ENCODE data around the gene SEC63.
"Not testable (repeated sequence)": the region's sequence is repeated elsewhere in the genome, so short reads cannot be mapped to it uniquely, and the experiment has no call there.

The SEC63 gene

DNA sequence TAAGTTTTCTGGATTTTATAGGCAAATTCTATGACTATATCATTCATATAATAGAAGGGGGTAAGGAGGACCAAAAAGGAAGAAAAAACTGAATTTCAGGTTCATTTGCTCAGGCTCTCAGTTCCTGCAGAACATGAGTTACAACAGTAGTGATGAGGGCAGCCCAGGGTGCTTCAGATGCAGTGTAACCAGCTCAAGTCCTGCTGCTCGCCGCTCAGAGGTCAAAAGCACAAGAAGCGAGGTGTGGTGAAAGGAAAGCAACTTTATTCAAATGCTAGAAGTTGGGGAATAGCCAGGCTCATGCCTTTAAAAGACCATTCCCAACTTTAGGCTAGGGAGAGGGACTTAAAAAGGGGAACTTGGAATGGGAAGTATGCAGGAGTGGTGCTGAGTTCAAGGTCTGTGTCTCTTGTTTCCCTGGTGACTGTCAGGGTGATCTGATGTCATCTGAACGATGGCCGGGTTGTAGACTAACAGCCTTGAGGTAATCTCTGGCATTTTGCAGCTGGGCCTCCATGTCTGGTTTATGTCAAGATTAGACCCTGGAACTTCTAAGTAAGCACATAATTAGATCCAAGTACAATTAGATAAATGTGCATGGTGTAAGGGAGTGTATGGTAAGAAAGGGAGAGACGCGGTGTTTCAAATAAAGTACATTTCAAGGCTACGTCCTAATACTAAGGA lies 14.5 kb upstream of the SEC63 start:
- no peak for DNase-seq (ENCODE audit: low spot score)

DNA sequence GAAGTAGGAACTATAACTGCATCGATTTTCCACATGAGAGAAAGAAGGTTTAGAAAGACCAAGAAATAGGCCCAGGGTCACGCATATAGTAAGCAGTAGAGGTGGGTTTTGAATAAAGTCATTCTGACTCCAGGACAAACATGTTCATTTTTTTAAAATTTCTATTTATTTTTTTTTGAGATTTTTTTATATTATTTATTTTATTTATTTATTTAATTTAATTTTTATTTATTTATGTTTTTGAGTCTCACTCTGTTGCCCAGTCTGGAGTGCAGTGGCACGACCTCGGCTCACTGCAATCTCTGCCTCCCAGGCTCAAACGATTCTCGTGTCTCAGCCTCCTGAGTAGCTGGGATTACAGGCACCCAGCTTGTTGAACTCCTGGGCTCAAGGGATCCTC lies 13.2 kb upstream of the SEC63 start:
- no peak for DNase-seq (ENCODE audit: low spot score)

DNA sequence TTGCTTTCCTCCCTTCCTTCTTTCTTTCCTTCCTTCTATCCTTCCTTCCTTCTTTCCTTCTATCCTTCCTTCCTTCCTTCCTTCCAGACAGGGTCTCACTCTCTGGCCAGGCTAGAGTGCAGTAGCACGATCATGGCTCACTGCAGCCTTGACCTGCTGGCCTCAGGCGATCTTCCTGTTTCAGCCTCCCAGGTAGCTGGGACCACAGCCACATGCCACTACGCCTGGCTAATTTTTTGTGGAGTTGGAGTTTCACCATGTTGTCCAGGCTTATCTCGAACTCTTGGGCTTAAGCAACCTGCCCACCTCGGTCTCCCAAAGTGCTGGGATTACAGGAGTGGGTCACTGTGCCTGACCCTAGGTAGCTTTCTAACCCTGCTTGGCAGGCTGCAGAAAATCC lies 12.2 kb upstream of the SEC63 start:
- no peak for DNase-seq (ENCODE audit: low spot score)

DNA sequence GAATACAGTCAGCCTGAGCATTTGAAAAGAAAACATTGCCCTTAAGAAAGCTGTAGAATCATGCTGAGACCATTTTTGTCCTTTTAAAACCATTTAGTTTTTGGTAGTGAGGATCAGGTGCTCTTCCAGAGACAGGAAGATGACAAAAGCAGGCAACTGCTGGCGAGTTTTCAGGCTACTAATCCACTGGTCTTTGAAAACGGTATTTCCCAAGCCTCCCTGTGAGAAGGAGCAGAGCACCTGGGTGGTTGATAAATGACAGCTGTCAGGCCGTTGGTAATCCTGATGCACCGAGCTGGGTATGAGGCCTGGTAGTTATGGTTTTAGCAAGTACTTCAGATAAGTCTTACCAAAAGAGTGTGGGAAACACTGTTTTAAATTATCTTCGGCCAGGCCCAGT lies 10.1 kb upstream of the SEC63 start:
- DNase-seq (ENCODE audit: low spot score), result no peak

DNA sequence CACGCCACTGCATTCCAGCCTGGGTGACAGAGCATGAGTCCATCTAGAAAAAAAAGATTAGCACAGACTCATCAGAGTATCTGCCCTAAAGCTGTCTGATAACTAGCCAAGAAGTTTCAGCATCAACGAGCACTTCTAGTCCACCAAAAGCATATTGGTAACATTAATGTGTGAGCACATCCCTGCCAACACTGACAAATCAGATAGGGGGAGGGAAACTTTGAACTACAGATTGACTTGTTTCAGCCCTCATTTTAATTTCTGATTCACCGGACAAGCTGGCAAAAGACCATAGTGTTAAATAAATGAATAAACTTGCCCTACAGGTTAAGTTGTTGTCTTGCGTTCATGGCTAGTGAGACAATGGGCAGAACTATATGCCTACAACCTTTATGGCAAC lies 7.7 kb upstream of the SEC63 start:
- DNase-seq (ENCODE audit: low spot score), result no peak

DNA sequence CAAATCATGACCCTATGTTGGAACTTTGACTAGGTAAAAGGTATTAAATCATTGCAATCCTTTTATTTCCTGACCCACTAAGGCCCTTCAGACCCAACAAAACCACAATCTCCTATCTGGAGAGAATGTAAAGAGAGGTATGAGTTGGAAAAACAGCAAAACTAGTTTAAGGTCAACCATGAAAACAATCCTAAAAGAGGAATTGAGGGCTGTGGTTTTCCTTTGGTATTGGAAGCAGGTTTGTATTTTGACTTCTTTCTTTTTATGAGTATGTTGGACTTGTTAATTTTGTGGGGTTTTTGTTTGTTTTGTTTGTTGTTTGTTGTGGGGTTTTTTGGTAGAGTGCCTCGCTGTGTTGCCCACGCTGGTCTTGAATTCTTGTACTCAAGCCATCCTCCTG lies 4.7 kb upstream of the SEC63 start:
- no peak for DNase-seq (ENCODE audit: low spot score)

DNA sequence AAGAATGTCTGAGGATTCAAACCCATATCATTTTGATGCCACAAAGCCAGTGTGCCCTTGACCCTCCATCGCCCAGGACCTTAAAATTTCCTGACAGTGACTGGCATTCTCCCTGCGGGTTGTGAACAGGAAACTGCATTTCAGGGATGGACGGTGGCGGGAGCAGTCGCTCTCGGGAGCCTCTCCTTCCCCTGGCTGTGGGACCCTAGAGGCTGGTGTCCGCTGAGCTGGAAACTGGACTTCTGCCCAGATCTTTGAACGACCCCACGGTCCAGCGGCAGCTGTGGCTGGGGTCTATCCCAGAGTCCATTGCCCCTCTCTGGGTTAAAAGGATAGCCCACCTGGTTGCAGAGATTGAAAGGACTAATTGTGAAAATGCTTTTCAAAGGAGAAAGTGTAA lies 1.4 kb upstream of the SEC63 start:
- DNase-seq (ENCODE audit: low spot score), result no peak

DNA sequence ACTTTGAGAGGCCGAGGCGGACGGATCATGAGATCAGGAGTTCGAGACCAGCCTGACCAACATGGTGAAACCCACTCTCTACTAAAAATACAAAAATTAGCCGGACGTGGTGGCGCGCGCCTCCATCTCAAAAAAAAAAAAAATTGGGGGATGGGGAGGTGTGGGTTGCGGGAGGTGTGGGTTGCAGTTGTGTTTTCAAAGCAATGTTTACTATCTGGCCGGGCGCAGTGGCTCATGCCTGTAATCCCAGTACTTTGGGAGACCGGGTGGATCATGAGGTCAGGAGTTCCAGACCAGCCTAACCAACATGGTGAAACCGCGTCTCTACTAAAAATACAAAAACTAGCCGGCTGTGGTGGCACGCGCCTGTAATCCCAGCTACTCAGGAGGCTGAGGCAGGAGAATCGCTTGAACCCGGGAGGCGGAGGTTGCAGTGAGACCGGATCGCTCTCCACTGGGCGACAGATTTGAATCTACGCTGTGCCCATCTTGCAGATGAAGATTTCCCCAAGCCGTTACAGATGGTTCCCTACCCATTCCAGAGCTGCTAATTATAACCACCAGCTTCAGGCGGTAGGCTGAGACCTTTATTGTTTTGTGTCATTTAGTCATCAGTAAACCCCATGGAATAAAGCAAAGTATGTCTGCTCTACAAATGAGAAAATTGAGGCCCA lies 818 bp upstream of the SEC63 start:
- not testable (repeated sequence) for DNase-seq (ENCODE audit: low spot score)

DNA sequence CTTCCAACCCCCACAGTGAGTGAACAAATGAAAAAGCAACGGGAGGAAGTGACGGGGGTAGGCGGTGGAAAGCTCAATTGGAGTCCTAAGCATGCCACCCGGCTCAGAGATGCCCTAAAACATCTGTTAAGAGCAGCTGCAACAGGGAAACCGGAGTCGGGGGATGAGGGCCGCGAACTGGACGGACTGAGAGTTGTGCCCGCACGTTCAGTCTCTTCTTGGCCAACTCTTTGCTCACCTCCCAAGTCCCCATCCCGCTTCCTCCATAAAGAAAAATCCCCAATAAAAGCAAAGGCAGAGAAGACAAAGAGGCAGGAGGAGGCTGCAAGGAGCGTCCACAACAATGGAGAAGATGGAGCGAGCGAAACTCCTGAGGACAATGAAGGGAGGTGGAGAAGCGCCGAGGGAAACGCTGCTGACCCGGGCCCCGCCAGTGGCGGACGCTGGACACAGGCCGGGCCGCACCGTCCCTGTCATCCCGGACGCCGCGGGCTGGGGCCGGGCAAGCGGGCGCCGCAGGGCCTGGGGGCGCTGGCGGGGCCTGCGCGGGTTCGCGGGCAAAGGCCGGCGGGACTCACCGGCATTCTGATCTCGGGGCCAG lies 600 bp downstream of the SEC63 start:
- DNase-seq (ENCODE audit: low spot score), result peak; percentile 64

DNA sequence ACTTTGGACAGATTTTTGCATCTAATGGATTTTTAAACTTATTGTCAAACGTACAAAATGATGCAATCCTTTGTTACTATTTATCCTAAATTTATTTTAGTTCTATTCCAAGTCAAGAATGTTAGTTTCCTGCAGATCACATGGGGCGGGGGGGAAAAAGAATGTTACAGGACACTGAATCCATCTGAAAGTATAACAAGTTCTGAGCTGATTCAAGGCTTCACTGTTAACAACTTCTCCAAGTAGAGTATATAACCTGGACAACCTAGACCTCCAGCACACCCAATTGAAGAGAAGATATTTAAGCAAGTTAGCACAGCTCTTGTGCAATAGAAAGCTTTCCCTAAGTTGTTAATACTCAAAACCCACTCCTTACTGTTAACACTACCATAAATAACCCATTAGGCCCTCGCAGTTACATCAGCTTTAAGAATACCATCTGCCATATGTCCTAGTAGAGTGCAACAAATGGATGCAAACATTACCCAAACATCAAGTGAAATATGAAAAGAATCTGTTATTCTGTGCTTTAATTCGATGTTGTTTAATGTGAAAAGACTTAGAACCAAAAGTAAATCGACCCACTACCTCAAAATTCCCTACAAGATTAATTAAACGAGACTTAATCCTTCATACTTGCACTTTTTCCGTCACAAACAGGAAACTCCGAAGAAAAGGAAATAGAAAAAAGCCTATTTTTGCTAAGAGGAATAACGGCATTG lies 1.3 kb downstream of the SEC63 start:
- no peak for DNase-seq (ENCODE audit: low spot score)

DNA sequence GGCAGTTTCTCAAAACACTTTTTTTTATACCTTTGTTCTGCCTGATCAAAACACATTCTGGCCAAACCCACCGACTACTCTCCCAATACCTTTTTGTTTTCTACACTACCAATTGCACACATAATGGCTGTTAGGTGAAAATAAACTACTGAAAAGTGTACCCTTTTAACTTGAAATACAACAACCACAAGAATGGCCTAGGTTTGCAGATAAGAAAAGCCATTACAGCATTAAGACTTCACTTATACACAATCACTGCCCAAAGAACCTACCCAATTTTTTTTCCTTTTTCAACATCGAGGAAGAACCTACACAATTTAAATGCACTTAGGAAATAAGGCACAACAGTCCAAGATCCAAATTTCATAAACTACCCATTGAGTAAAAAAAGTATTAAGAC lies 1.8 kb downstream of the SEC63 start:
- no peak for DNase-seq (ENCODE audit: low spot score)

DNA sequence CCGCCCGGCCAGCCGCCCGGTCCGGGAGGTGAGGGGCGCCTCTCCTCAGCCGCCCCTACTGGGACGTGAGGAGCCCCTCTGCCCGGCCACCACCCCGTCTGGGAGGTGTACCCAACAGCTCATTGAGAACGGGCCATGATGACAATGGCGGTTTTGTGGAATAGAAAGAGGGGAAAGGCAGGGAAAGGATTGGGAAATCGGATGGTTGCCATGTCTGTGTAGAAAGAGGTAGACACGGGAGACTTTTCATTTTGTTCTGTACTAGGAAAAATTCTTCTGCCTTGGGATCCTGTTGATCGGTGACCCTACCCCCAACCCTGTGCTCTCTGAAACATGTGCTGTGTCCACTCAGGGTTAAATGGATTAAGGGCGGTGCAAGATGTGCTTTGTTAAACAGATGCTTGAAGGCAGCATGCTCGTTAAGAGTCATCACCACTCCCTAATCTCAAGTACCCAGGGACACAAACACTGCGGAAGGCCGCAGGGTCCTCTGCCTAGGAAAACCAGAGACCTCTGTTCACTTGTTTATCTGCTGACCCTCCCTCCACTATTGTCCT lies 4.1 kb downstream of the SEC63 start:
- DNase-seq (ENCODE audit: low spot score), result not testable (repeated sequence)

DNA sequence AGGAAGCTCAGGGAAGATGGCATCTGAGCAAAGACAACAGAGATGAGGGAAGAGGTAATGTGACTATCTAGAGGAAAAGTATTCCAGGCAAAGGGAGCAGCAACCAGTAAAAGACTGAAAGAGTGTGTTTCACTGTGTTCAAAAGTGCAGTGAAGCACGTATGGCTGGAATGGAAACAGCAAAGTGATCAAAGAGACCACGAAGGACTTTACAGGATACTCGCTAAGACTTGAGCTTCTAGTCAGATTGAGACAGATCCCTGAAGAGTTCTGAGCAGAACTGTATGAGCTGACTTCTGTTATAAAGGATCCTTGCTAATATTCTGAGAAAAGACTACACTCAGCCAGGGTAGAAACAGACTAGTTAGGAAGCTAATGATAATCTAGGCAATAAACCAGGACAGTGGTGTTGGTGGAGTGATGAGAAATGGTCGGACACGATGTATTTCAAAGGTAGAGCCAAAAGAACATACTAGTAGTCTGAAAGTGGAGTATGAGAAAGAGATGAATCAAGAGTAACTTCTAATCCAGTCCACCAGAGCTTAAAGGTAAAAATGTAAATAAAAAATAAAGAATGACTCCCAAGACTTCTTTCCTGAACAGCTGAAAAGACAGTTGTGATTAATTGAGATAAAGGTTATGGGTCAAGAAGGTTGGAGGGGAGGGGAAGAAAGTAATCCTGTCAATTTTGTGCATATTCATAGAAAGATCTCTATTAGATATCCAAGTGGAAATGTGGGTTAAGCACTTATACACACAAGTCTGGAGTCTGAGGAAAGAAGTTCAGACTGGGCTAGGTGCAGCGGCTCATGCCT lies 14.2 kb downstream of the SEC63 start:
- DNase-seq (ENCODE audit: low spot score), result no peak

DNA sequence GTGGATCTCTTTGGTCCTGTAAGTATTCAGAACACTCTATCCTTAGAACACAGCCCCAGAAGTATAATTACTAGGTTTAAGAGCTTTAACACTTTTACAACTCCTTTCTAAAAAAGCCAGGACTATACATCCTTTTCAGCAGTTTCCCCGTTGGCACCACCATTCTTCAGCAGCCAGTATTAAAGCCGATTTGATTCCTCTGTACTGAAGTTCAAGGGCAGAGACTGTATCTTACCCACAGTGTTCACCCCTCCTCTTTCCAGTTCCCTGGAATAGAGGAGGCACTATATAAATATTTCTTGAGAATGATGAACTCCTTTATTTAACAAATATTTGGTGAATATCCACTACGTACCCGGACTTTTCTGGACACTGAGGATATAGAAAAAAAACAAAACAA lies 15.9 kb downstream of the SEC63 start:
- no peak for DNase-seq (ENCODE audit: low spot score)

DNA sequence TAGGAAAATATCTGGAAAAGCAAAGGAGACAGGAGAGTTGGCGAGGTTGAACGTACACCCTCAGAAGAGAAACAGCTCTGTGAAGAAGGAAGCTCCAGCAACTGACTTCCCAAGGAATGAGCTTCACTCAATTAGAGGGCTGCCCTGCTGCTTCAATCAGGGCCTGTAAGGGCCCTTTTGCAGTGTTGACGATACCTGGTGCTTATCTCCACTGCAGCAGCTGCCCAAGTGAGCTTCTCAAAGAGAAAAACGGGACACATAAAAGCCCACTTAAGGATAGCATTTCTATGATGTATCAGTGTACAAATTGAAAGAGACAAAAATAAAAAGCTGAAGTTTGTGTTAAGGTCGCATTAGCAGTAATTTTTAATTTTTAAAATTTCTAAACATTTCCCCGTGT lies 16.4 kb downstream of the SEC63 start:
- DNase-seq (ENCODE audit: low spot score), result no peak

DNA sequence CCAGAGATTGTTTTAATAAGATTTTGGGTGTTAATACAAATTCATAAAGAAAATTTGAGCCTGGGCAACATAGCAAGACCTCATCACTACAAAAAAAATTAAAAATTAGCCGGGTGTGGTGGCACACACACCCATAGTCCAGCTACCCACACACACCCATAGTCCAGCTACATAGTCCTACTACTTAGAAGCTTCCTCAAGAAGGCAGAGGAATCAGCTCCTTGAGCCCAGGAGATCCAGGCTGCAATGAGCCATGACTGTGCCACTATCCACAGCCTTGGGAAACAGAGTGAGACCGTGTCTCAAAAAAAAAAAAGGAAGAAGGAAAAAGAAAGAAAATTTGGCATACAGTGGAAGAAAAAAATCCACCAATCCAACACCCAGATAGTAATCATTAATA lies 16.8 kb downstream of the SEC63 start:
- DNase-seq (ENCODE audit: low spot score), result no peak

DNA sequence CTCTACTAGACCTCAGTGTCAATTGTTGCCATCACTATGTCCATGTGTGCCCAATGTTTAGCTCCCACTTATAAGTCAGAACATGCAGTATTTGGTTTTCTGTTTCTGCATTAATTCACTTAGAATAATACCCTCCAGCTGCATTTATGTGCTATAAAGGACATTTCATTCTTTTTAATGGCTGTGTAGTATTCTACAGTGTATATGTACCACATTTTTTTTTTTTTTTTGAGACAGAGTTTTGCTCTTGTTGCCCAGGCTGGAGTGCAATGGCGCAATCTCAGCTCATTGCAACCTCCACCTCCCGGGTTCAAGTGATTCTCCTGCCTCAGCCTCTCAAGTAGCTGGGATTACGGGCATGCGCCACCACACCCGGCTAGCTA lies 21.1 kb downstream of the SEC63 start:
- not testable (repeated sequence) for DNase-seq (ENCODE audit: low spot score)

DNA sequence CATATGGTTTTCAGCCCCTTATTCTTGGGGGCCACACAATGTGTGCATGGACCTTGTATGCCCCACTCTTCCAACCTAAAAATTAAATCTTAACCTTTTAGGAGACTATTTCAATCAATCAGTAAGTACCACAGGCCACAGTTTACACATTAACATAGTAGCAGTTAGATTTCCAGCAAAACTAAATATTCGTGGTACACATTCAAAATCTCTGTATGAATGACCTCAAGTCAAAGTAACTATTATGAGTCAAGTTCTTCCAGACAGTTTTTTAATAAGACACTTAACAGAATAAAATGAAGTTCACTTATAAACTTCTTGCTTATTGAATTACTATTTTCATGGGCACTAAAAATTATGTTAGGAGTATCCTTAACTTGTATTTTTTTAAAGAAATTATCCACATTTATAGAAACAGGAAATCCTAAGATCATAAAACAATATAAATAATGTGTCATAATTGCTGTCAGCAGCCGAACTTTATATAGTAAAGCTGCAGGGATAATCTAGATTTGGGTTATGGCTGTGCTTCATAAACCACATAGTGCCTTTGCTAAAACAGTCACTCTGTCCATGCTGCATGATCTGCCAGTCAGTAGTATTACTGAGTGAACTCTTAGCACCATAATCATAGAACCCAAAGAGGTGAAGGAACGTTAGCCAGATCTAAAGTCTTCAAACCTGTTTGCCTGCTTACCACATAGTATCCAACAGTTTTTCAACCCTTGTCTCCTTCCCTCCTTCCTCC lies 21.7 kb downstream of the SEC63 start:
- no peak for DNase-seq (ENCODE audit: low spot score)

DNA sequence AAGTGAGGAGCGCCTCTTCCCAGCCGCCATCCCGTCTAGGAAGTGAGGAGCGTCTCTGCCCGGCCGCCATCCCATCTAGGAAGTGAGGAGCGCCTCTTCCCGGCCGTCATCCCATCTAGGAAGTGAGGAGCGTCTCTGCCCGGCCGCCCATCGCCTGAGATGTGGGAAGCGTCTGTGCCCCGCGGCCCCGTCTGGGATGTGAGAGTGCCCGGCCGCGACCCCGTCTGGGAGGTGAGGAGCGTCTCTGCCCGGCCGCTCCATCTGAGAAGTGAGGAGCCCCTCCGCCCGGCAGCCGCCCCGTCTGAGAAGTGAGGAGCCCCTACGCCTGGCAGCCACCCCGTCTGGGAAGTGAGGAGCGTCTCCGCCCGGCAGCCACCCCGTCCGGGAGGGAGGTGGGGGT lies 23.8 kb downstream of the SEC63 start:
- DNase-seq (ENCODE audit: low spot score), result not testable (repeated sequence)

DNA sequence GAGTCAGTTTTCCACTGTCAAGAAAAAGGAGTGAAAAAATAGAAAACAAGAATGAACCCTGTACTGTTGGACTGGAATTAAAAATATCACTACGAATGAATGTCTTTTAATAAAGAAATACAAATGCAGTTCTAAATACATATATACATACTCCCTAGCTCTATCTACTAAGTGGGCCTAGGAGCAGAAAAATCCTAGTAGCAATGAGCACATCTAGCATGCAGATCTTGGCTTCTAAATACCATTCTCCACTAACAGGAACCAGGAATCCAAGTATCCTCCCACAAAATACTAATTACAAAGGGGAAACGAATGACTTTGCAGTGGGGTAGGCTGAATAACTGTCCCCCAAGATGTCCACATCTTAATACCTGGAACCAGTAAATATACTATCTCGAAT lies 25.4 kb downstream of the SEC63 start:
- DNase-seq (ENCODE audit: low spot score), result no peak

DNA sequence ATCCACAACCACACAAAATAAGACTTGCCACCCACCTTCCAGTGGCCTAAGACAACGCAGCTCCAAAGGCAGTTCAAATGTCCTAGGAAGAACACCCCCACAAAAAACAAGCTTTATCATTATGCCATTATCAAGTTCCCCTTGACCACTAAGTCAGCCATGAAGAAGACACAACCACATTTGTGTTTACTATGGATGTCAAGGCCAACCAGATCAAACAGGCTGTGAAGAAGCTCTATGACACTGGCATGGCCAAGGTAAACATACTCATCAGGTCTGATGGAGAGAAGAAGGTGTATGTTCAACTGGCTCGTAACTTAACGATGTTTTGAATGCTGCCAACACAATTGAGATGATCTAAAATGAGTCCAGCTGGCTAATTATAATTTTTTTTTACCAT lies 26.1 kb downstream of the SEC63 start:
- DNase-seq (ENCODE audit: low spot score), result no peak
